Measurements from ENCODE around the gene SCN3A. TPM values are rescaled to one million over a fixed set of nuclear protein-coding genes. Genes with fewer than 3 reads are reported as not detected.

Gene SCN3A
- total and polyA plus RNA-seq, 9 donors = 0.20 to 3.4 (median 0.80) TPM

GRCh38 chr2:165064743-165065142, 139.1 kb downstream of the SCN3A start:
- H3K36me3 ChIP-seq = no peaks in the 10 kb centered on the region
- no peaks in the 10 kb centered on the region for H3K4me1 ChIP-seq (ENCODE audit: insufficient read depth)
- no peak for DNase-seq
- no peak overlapping the region for H3K4me3 ChIP-seq
- H3K27ac ChIP-seq = no peak overlapping the region
- WGBS, 3 donors = 85 to 93% (median 91%) methylated on average over 3 of the region's 3 CpGs
- TF ChIP-seq EP300 (IDR thresholded peaks at IDR 0.05) (no peak), POLR2A (IDR thresholded peaks at IDR 0.05) (no peak)
- H3K9me3 ChIP-seq = no peaks in the 10 kb centered on the region
- no peaks in the 10 kb centered on the region for H3K27me3 ChIP-seq
- intact Hi-C loops (cut with DNase I) = no loop called here

GRCh38 chr2:165060411-165060810, 143.4 kb downstream of the SCN3A start:
- Histone ChIP-seq H3K4me3 (no peak overlapping the region), H3K27me3 (no peaks in the 10 kb centered on the region), H3K36me3 (no peaks in the 10 kb centered on the region), H3K27ac (no peak overlapping the region), H3K4me1 (ENCODE audit: insufficient read depth) (no peaks in the 10 kb centered on the region), H3K9me3 (no peaks in the 10 kb centered on the region)
- no peak for TF ChIP-seq POLR2A (IDR thresholded peaks at IDR 0.05)
- no peak for TF ChIP-seq EP300 (IDR thresholded peaks at IDR 0.05)
- TF ChIP-seq, protein P1, sequence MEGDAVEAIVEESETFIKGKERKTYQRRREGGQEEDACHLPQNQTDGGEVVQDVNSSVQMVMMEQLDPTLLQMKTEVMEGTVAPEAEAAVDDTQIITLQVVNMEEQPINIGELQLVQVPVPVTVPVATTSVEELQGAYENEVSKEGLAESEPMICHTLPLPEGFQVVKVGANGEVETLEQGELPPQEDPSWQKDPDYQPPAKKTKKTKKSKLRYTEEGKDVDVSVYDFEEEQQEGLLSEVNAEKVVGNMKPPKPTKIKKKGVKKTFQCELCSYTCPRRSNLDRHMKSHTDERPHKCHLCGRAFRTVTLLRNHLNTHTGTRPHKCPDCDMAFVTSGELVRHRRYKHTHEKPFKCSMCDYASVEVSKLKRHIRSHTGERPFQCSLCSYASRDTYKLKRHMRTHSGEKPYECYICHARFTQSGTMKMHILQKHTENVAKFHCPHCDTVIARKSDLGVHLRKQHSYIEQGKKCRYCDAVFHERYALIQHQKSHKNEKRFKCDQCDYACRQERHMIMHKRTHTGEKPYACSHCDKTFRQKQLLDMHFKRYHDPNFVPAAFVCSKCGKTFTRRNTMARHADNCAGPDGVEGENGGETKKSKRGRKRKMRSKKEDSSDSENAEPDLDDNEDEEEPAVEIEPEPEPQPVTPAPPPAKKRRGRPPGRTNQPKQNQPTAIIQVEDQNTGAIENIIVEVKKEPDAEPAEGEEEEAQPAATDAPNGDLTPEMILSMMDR (IDR thresholded peaks at IDR 0.05) = no peak
- intact Hi-C loops (cut with DNase I) = no loop called here
- no peak for DNase-seq
- 1 to 10% (median 7%) methylated on average over 2 of the region's 2 CpGs for WGBS, 3 donors

- H3K4me3 ChIP-seq = no peak overlapping the region
- no peak for TF ChIP-seq POLR2A (IDR thresholded peaks at IDR 0.05)
- TF ChIP-seq, protein P1 (IDR thresholded peaks at IDR 0.05) = no peak
- TF ChIP-seq EP300 (IDR thresholded peaks at IDR 0.05) = no peak
- no peak overlapping the region for H3K27ac ChIP-seq
- H3K4me1 ChIP-seq (ENCODE audit: insufficient read depth) = no peaks in the 10 kb centered on the region
- H3K36me3 ChIP-seq = no peaks in the 10 kb centered on the region
- no peaks in the 10 kb centered on the region for H3K27me3 ChIP-seq
- intact Hi-C loops (cut with DNase I) = no loop called here
- DNase-seq = no peak
- H3K9me3 ChIP-seq = no peaks in the 10 kb centered on the region
- WGBS, 3 donors = 66 to 75% (median 72%) methylated on average over 2 of the region's 2 CpGs
These were observed 145.2 kb downstream of the SCN3A start for GRCh38 chr2:165058476-165059265.

DNA sequence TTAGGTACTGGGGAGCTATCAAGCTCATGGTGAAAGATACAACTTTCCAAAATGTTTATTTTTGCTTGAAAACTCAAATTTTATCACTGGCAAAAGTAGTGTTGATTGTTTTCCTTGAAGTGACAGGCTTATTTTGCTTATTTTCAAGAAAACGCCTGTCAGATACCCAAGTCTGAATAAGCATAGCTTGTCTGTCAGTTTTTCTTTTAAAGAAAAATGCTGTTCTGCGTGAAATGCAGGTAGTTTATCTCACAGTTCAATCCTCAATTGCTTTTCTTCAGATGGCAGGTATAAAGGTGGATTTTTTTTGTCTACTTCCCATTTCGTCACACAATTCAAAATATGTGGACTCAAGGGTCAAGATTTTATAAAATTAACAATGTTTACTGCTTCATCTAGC, 145.9 kb downstream of the SCN3A start:
- Histone ChIP-seq H3K27ac (no peak overlapping the region), H3K4me3 (no peak overlapping the region), H3K36me3 (no peaks in the 10 kb centered on the region), H3K4me1 (ENCODE audit: insufficient read depth) (no peaks in the 10 kb centered on the region), H3K27me3 (no peaks in the 10 kb centered on the region), H3K9me3 (no peaks in the 10 kb centered on the region)
- 65 to 82% (median 66%) methylated on average over 3 of the region's 3 CpGs for WGBS, 3 donors
- TF ChIP-seq EP300 (IDR thresholded peaks at IDR 0.05) = no peak
- TF ChIP-seq, protein P1 (IDR thresholded peaks at IDR 0.05) = no peak
- no peak for TF ChIP-seq POLR2A (IDR thresholded peaks at IDR 0.05)
- no peak for DNase-seq
- intact Hi-C loops (cut with DNase I) = no loop called here

DNA sequence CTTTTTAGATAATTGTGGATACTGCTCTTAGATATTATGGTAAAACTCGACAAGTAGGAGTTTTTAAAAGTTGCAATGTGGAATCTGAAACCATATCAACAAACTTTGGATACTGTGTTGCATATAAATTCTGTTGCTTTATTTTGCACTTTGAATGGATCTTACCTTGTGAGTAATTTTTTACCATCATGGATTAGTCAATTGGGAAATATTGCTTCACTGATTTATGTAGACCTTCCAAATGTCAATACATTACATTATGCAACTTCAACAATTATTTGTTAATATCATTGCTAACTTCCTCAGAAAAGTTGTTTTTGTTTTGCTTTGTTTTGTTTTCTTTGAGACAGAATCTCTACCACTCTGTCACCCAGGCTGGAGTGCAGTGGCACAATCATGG, 146.5 kb downstream of the SCN3A start:
- intact Hi-C loops (cut with DNase I) = no loop called here
- H3K36me3 ChIP-seq = no peaks in the 10 kb centered on the region
- H3K4me3 ChIP-seq = no peak overlapping the region
- 41 to 56% (median 47%) methylated on average over 1 of the region's 1 CpG for WGBS, 3 donors
- TF ChIP-seq, protein P1 (IDR thresholded peaks at IDR 0.05) = no peak
- no peak for TF ChIP-seq POLR2A (IDR thresholded peaks at IDR 0.05)
- TF ChIP-seq EP300 (IDR thresholded peaks at IDR 0.05) = no peak
- no peak overlapping the region for H3K27ac ChIP-seq
- no peaks in the 10 kb centered on the region for H3K27me3 ChIP-seq
- no peaks in the 10 kb centered on the region for H3K4me1 ChIP-seq (ENCODE audit: insufficient read depth)
- no peak for DNase-seq
- no peaks in the 10 kb centered on the region for H3K9me3 ChIP-seq
